Activated T-cell treated with anti-CD3 and anti-CD28 coated beads, Interleukin-2, amount 50 U/mL, for 72 hours (primary cell): ENCODE results near the gene AMELX. TPM values are rescaled to one million over a fixed set of nuclear protein-coding genes. Genes with fewer than 3 reads are reported as not detected.

Experiments
- total RNA-seq, 2 donors: library from RNA; stranded (reverse); gene quantifications; one replicate each; pipeline ENCODE4 v1.2.3, GENCODE V29; 2022

Gene AMELX
- total RNA-seq, 2 donors from 2014 or later: not detected

Other genes with a start within 250 kb of the AMELX start
- 10 to 100 TPM; 31.7 to 32.5 TPM for gene HCCS, start 182.1 kb upstream of the AMELX start, total RNA-seq